Right forelimb (tissue), 1 donor: ENCODE results near the gene KCNH3.
"Not testable (repeated sequence)": the region's sequence is repeated elsewhere in the genome, so short reads cannot be mapped to it uniquely, and the experiment has no call there.

ENCODE experiments used
- DNase-seq: peaks from one replicate; pipeline ENCODE4 v3.0.0-alpha.2; 2018

The KCNH3 gene

GRCh38 chr12:49527361-49528130 is 11.3 kb upstream of the KCNH3 start:
- DNase-seq, result no peak

DNA sequence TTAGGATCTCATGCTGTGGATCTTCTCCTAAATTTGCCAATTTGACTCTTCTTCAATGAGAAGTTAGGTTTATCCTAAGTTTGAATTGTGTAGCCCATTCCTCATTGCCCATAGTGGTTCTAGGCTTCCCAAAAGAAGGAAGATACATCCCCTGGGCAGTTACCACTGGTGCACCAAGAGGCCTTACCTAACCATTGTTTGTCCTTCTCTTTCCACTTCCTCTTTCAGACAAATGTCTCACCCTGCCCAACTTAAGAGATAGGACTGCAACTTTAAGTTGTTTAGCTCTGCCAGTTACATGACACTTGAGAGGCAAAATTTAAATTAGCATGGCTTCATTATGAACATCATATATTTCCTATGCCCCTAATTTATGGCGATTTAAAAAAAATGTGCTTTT is 9.4 kb upstream of the KCNH3 start:
- DNase-seq, result no peak

DNA sequence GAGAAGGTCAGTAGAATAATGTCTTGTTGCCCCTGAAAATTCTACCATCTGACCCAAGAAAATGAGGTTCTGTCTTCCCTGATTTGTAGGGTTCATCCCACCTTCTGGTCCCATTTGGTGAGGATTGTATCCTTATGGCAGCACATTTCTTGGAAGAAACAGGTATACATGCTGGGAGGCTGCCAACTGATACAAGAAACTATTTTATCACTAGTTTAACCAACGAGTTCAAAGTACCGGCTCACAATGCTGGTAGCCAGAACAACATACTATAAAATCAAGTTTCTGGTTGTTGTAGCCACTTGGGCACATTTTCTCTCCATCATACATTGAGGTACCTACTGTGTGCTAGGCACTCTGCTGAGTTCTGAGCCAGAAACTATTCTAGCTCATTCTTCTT is 7.1 kb upstream of the KCNH3 start:
- DNase-seq, result no peak

DNA sequence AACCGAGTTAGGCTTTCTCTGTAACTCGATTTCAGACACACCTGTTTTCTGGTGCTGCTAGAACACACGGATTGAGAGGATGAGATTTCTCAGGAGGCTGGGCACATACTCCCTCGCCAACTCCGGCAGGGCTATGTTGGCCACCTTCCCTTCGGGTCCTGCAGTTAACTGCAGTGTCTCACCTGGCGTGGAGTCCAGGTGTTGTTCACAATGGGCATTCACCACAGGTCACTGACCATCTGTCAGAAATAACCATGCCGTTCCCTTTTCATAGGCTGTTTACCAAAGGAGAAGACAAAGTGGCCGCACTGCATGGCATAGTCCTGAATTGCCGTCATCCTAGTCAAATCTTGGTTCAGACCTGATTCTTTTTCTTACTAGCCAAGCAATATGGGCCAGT is 5.5 kb upstream of the KCNH3 start:
- no peak for DNase-seq

DNA sequence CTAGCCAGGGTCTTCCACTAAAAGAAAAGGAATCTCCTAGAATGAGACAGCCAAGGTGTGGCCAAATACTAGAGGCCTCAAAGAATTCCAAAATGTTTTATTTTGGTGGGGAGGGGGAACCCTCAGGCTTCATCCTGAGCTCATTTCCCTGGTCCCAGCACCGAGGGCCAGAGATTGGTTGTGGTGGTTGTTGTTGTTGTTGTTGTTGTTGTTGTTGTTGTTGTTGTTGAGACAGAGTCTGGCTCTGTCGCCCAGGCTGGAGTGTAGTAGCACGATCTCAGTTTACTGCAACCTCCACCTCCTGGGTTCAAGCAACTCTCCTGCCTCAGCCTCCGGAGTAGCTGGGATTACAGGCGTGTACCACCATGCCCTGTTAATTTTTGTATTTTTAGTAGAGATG is 4.7 kb upstream of the KCNH3 start:
- not testable (repeated sequence) for DNase-seq

DNA sequence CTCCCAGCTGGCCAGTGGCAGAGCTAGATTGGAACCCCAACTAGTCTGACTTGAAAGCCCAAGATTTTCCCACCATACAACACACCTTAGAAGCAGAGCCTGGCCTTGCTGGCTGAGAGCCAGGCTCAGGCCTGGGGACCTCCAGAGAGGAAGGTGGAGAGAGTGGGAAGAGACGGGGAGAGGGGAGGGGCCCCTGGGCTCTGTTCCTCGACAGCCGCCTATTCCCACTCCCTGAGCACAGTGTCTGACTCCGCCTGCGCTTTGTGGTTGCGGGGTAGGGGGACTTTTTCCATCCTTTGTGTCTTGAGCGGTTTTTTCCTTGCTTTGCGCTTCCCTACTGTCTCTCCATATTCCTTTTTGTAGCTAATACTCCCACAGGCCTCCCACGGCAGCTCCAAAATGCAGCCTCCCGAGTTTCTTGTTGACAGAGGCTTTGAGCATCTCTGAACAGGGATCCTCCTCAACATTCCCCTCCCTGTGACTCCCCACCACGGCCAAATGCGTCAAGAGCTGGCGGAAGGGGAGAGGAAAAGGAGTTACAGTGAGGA is 4.0 kb upstream of the KCNH3 start:
- DNase-seq, result no peak

DNA sequence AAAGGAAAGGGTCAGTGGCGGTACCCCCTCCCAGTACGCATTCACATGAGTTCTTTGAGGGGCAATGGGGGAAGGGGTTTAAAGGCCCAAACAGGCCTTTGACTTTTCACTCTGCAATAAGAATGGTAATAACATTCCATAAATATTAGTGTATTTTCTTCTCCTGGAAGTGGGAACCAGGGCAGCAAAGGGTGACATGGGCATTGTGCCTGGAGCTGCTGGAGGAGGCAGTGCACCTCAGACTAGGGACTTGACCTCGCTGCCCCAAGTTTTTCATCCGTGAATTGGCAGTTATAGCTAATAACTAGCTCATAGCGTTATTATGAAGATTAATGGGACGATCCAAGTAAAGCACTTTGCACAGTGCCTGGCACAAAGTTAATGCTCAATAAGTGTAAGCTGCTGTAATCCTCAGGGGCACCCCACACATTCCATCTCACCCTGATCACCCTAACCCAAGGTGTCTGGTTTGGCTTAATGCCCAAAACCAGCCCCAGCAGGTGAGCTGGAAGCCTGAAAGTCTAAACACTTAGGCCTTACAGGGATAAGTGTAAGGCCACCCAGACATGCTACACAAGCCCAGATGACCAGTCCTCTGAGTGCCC is 2.8 kb upstream of the KCNH3 start:
- no peak for DNase-seq

- DNase-seq, result no peak
Observed at GRCh38 chr12:49536526-49537071, 2.2 kb upstream of the KCNH3 start.

GRCh38 chr12:49537231-49537751 is 1.5 kb upstream of the KCNH3 start:
- DNase-seq, result no peak

DNA sequence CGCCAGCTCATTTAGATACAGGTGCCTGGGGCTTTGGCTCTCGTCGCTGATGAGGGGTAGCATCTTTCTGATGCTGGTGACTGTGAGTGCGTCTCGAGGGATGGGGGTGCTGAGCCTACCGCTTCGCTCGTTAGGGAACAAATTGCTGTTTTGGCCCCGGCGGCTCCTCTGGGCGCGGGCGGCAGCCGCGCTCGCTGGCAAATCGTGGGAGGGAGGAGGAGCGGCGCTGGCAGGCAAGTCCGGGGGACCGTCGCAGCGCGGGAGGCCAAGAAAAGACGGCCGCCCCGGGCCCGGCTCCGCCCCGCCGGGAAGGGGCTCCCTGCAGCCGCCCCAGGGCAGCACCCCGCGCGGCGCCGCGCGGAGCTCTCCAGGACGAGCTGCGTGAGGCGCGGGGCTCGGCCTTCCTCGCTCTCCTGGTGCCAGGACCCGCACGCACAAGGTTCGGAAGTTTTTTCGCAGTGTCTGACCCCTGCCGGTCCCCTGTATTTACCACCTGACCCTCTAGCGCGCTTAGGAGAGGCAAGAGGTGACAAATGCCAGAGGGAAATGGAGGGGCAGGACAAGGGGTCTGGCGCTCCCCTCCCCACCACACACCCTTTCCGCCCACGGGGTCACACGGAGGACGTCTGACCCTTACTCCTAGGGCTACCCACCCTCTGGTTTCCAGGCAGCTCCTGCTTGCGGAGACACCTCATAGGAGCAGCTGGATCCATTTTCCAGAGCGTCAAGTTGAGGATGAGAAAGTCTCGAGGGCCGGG is 899 bp upstream of the KCNH3 start:
- DNase-seq, result no peak

DNA sequence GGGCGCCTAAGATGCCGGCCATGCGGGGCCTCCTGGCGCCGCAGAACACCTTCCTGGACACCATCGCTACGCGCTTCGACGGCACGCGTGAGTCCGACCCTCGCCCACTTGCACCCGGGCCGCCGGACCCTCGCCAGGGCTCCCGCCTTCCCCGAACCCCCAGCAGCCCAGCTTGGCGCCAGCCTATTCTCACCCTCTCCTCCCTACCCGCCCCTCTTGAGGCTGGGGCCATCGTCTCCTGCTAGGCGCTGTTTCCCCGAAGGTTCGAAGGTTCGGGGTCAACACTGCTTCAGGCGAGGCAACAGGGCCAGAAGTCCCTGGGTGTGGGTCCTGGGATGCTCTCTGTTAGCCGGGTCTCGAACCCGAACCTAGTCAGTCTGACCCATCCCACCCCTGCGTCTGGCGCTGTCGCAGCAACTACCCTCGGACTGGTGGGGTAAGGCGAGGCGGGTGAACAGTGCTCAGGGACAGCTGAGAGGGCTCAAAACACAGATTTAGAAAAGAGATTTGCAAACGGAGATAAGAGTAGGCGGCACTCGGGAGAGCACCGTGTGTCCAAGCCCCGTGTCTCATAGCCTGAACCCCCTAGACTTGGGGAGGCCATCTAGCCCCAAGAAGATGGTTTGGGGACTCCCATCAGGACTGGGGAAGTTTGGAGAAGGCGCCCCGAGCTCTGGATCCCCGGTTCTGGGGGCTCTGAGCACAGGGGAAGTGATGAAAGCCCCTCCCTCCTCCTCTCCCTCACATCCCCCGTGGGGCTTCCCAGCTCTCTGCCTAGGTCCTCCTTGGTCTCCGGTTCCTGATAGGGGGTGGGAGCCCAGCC is 787 bp downstream of the KCNH3 start:
- DNase-seq, result no peak

- no peak for DNase-seq
Observed at GRCh38 chr12:49540229-49541139, 1.7 kb downstream of the KCNH3 start.

- no peak for DNase-seq
Observed at GRCh38 chr12:49541140-49541861, 2.5 kb downstream of the KCNH3 start.

DNA sequence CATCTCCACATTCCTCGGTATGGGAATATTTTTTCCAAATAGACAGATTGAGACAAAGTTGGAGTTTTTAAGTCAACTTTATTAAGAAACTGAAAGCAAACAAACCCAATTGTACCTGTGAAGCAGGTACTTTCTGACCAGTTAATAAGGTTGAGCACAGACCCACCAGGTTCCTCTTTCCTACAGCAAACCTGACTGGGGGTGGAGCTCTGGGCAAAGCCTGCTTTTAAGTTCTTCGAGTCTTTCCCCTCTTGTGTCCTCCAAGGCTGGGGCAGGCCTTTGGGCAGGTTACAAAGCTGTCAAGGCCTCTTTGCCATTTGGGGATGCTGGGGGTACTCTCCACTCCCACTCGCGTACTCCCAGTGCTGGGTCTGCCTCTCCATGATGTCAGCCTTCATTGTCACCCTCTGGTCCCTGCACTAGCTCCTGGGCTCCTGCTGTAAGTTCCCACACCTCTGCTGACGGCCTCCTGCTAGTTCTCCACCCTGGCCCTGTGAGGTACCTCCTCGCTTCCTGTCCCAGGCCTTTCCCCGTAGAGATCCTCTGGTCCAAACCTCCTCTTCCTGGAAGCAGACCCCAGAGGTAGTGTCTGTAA is 3.2 kb downstream of the KCNH3 start:
- no peak for DNase-seq

DNA sequence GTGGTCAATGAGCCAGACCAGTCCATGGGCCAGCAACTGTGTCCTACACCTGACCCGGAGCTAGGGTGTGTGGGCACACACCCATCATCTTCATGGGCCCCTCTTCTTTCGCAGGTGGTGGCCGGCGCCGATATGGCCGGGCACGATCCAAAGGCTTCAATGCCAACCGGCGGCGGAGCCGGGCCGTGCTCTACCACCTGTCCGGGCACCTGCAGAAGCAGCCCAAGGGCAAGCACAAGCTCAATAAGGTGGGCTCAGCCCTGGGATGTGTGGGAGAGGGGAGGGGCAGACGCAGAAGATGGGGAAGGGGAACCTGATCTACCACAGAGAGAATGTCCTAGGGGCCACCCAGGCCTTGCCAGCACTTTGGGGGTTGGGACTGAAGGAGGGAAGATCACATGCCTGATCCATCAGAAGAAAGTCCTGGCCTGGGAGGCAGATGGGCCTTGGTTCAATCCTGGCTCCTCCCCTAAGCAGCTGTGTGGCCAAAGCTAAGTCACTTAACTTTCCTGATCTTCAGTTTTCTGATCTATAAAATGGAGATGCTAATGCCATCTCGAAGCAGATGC is 3.8 kb downstream of the KCNH3 start:
- DNase-seq, result no peak

GRCh38 chr12:49543221-49543913 is 4.5 kb downstream of the KCNH3 start:
- DNase-seq, result no peak

DNA sequence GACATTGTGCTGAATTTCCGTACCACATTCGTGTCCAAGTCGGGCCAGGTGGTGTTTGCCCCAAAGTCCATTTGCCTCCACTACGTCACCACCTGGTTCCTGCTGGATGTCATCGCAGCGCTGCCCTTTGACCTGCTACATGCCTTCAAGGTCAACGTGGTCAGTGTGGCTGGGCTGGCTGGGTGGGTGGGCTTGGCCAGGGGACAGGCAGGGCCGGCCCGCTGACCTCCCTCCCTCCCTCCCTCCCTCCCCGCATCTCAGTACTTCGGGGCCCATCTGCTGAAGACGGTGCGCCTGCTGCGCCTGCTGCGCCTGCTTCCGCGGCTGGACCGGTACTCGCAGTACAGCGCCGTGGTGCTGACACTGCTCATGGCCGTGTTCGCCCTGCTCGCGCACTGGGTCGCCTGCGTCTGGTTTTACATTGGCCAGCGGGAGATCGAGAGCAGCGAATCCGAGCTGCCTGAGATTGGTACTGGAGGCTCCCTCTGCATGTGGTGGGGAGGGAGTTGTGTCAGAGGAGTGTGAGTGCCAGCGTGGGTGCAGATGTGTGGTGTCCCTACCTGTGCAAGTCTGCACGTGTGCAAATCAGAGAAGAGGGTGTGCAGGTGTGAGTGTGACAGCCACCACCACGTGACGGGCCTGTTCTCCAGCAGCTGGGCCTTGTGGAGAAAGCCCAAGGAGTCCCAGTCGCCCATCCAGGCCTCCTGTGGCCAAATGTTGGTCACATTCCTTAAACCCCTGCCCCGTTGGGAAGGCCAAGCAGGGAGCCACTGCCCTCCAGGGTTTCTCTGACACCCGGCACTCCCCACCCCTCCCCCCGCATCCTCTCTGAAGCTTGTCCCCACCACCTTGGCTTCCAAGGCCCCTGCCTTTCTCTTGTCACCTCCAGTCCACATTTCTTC is 5.3 kb downstream of the KCNH3 start:
- DNase-seq, result peak; percentile 27

DNA sequence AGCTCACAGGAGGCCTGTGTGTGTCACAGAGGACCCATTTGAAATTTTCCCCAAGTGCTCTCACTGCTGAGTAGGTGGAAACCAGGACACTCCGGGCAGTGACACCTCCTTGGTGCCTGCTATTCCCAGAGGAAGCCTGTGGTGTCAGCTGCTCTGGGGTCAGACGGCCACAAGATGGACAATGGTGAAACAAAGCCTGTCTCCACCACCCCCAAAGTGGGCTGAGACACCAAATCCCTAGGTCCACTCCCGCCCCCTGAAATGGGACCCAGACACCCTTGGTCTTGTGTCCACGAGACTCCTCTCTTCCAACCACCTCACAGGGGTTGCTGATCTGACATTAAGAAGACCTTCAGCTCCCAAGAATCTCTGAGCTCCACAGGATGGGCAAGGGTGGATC is 7.0 kb downstream of the KCNH3 start:
- DNase-seq, result peak; percentile 13
